NCI-H2227 (cell line): ENCODE measurements around the gene ARHGEF2.

Experiments
- DNase-seq: peaks from one replicate; lab custom pipeline; 2025; ENCODE audit not compliant: unreplicated experiment; lab: John Stamatoyannopoulos, UW

ARHGEF2 gene

GRCh38 chr1:155913969-155914757 lies 64.2 kb downstream of the ARHGEF2 start:
- no peak for DNase-seq

GRCh38 chr1:155912056-155912536 lies 66.3 kb downstream of the ARHGEF2 start:
- no peak for DNase-seq

- peak; percentile 85 for DNase-seq
Measured at GRCh38 chr1:155911156-155912055, 66.9 kb downstream of the ARHGEF2 start, which contains the start of gene RIT1. Gene RIT1 (minus strand): TSS chr1:155911349. CDS start chr1:155910761, 588 bp downstream.

GRCh38 chr1:155910621-155911121 lies 67.7 kb downstream of the ARHGEF2 start:
- peak; percentile 47 for DNase-seq

- DNase-seq: no peak
Measured at GRCh38 chr1:155909894-155910293, 68.5 kb downstream of the ARHGEF2 start.

- DNase-seq: no peak
Measured at GRCh38 chr1:155904261-155904660, 74.1 kb downstream of the ARHGEF2 start.

- no peak for DNase-seq
Measured at GRCh38 chr1:155900161-155900560, 78.2 kb downstream of the ARHGEF2 start.

- no peak for DNase-seq
Measured at GRCh38 chr1:155899683-155900082, 78.7 kb downstream of the ARHGEF2 start.

- no peak for DNase-seq
Measured at GRCh38 chr1:155898888-155899287, 79.5 kb downstream of the ARHGEF2 start.

- no peak for DNase-seq
Measured at GRCh38 chr1:155897746-155898145, 80.6 kb downstream of the ARHGEF2 start.
